CD4-positive, CD25-positive, alpha-beta regulatory T cell (primary cell): Measurements from ENCODE around the gene ZNRF2. TPM values are rescaled to one million over a fixed set of nuclear protein-coding genes. Genes with fewer than 3 reads are reported as not detected.

Source experiments
- ATAC-seq, 2 donors: fragments of 150-1000 bp; cut with Tn5 transposase; one replicate each; pipeline ENCODE4 v1.10.0; 2021; ENCODE audit warnings: low read depth in 2 of 2, moderate number of reproducible peaks in 2 of 2, moderate library complexity in 1 of 2
- DNase-seq, 3 donors: peaks; one replicate each; pipeline versions ENCODE4 v3.0.0 to v3.0.0-alpha.2; 2012 to 2022; ENCODE audit warnings: mixed read lengths in 1 of 3
- H3K27ac ChIP-seq: one replicate; pipeline ENCODE4 v1.7.0; 2013; ENCODE audit warnings: mild to moderate bottlenecking, low read length; ENCODE audit not compliant: insufficient read depth, poor library complexity, severe bottlenecking
- H3K27me3 ChIP-seq: one replicate; pipeline ENCODE4 v1.7.0; 2013; ENCODE audit warnings: low read length; ENCODE audit not compliant: control insufficient read depth, insufficient read depth
- H3K36me3 ChIP-seq: one replicate; pipeline ENCODE4 v1.7.0; 2013; ENCODE audit warnings: mild to moderate bottlenecking, low read length, moderate library complexity; ENCODE audit not compliant: control insufficient read depth, insufficient read depth
- H3K4me1 ChIP-seq: 2 replicates; pipeline ENCODE4 v1.7.0; 2013; ENCODE audit warnings: mild to moderate bottlenecking, low read length; ENCODE audit not compliant: insufficient read depth, control insufficient read depth, poor library complexity, severe bottlenecking
- H3K4me3 ChIP-seq: one replicate; pipeline ENCODE4 v1.7.0; 2013; ENCODE audit warnings: low read depth, mild to moderate bottlenecking, low read length, moderate library complexity
- H3K9me3 ChIP-seq, 2 experiments: 1 replicate in 1 of 2; 2 replicates in 1 of 2; pipeline ENCODE4 v1.7.0; 2013; ENCODE audit warnings: low read length in 2 of 2, mild to moderate bottlenecking in 1 of 2, moderate library complexity in 1 of 2; ENCODE audit not compliant: control insufficient read depth in 2 of 2
- H3K27ac Mint-ChIP-seq, 3 donors: one replicate each; pipeline ENCODE4 v1.8.0; 2020 to 2022; ENCODE audit warnings: mild to moderate bottlenecking in 3 of 3, mixed read lengths in 3 of 3, moderate library complexity in 2 of 3
- H3K27me3 Mint-ChIP-seq: one replicate; pipeline ENCODE4 v1.8.0; 2022; ENCODE audit warnings: mild to moderate bottlenecking, mixed read lengths
- H3K36me3 Mint-ChIP-seq: one replicate; pipeline ENCODE4 v1.8.0; 2020; ENCODE audit warnings: mixed read lengths
- H3K4me1 Mint-ChIP-seq, 4 donors: one replicate each; pipeline ENCODE4 v1.8.0; 2020 to 2022; ENCODE audit warnings: mixed read lengths in 4 of 4, mild to moderate bottlenecking in 1 of 4
- H3K4me3 Mint-ChIP-seq, 4 donors: one replicate each; pipeline ENCODE4 v1.8.0; 2020 to 2022; ENCODE audit warnings: mild to moderate bottlenecking in 4 of 4, mixed read lengths in 4 of 4, moderate library complexity in 3 of 4
- H3K9me3 Mint-ChIP-seq, 7 donors: one replicate each; pipeline ENCODE4 v1.8.0; 2020 to 2022; ENCODE audit warnings: mixed read lengths in 7 of 7, mild to moderate bottlenecking in 3 of 7, moderate library complexity in 2 of 7
- polyA plus RNA-seq, 4 donors: library from polyadenylated mRNA; unstranded; fragments of 300-500 nt; fragmentation: Illumina TruSeq; gene quantifications; one replicate each; pipeline ENCODE4 v1.2.3, GENCODE V29; 2021
- total RNA-seq: library from RNA; stranded (reverse); gene quantifications from one replicate; pipeline ENCODE4 v1.2.3, GENCODE V29; 2022

ZNRF2 gene
- total and polyA plus RNA-seq, 5 donors from 2014 or later = 2.1 to 53.1 (median 6.1) TPM

DNA sequence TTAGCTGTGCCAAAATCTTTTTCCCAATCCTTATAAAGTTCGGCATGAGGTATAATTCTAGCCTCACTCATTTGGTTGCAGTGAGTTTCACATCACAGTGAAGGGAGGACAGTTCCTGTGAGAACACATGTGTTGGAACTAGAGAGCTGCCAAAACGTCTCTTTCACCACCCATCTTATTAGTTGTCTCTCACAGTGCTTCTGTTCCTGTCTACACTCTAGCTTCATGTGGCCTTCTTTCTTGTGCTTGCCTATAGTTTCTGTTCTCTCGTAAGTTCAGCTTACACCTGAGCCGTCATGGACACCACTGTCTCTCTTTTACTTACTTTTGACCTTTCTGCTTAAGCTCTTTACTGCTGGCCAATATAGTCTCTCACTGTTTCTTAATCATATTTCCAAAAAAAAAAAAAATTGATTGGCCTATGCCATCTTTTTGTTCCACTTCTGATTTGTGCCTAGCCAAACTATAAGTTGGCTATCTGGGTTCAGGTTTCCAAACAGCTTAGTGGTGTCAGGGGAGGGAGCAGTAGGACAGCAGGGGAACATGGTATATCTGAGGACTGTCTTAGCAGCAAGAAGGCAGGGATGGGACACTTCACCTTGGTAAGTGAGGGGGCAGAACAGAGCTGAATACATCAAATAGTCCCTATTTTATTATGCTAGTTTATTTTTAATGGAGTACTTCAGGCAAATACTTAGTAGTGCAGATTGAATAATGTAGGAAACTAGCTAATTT lies 38.0 kb downstream of the ZNRF2 start:
- ATAC-seq = peak; percentile 72 to 76
- peak overlapping the region; percentile 86 for H3K4me3 ChIP-seq
- H3K4me1 ChIP-seq = peaks cover 69% of the 10 kb centered on the region
- Mint-ChIP-seq H3K27ac (peak overlapping the region; percentile 93 to 99 (median 97)), H3K36me3 (peaks cover 16% of the 10 kb centered on the region), H3K4me1 (peaks cover 43 to 83% (median 75%) of the 10 kb centered on the region in 4 donors), H3K27me3 (no peaks in the 10 kb centered on the region), H3K4me3 (peak overlapping the region; percentile 81 to 96 (median 88)), H3K9me3 (peaks cover 0 to 3% (median 0%) of the 10 kb centered on the region in 7 donors)
- no peaks in the 10 kb centered on the region for H3K27me3 ChIP-seq
- peak overlapping the region; percentile 87 for H3K27ac ChIP-seq
- H3K36me3 ChIP-seq = peaks cover 6% of the 10 kb centered on the region
- H3K9me3 ChIP-seq = no peaks in the 10 kb centered on the region
- peak in 2 of 3 donors; percentile 53 to 78 for DNase-seq

DNA sequence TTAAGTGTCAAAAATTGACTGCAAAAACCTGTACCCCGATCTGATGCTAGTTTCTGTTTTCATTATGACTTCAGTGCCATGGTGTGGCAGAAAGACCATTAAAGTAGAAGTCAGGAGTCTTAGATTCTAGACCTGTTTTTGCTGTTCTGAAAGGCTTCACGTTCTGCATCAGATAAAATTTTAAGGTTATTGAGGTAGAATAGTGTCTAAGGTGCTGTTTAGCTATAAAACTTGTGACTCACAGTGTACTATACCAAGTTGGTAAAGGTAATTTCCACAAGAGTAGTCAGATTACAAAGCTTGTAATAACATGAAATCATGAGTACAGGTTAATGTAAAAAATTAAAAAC lies 38.6 kb downstream of the ZNRF2 start:
- H3K4me1 ChIP-seq = peaks cover 64% of the 10 kb centered on the region

DNA sequence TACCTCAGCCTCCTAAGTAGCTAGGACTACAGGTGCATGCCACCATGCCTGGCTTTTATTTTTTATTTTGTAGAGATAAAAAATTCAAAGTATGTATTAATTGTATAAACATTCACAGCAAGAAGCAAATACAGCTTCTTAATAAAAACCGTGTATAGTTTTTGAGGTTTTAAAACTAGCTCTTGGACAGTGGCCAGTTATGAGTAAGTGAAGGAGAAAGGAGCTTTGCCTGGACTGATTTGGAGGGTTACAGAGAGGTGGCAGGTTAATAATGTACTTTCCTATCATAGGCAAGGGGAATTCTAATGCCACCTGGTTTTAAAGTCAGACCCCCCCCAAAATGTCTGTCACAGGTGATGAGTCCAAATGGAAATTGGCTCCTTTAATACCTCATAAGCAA lies 43.4 kb downstream of the ZNRF2 start:
- H3K4me1 Mint-ChIP-seq = peaks cover 36 to 83% (median 76%) of the 10 kb centered on the region in 4 donors
- H3K27ac Mint-ChIP-seq = no peak overlapping the region
- H3K27ac ChIP-seq = no peak overlapping the region
- no peak overlapping the region for H3K4me3 Mint-ChIP-seq
- no peaks in the 10 kb centered on the region for H3K27me3 Mint-ChIP-seq
- no peaks in the 10 kb centered on the region for H3K9me3 ChIP-seq
- DNase-seq = no peak
- H3K9me3 Mint-ChIP-seq = peaks cover 0 to 5% (median 1%) of the 10 kb centered on the region in 7 donors
- no peaks in the 10 kb centered on the region for H3K27me3 ChIP-seq
- ATAC-seq = no peak
- H3K4me1 ChIP-seq = peaks cover 42% of the 10 kb centered on the region
- no peak overlapping the region for H3K4me3 ChIP-seq
- H3K36me3 ChIP-seq = peaks cover 6% of the 10 kb centered on the region
- H3K36me3 Mint-ChIP-seq = peaks cover 20% of the 10 kb centered on the region

More for the DNA sequence above, 38.6 kb downstream of the ZNRF2 start:
- Histone ChIP-seq H3K27ac (peak overlapping the region; percentile 87), H3K27me3 (no peaks in the 10 kb centered on the region), H3K9me3 (no peaks in the 10 kb centered on the region), H3K36me3 (peaks cover 6% of the 10 kb centered on the region), H3K4me3 (peak overlapping the region; percentile 86)
- Mint-ChIP-seq H3K27me3 (no peaks in the 10 kb centered on the region), H3K4me1 (peaks cover 38 to 80% (median 71%) of the 10 kb centered on the region in 4 donors), H3K9me3 (peaks cover 0 to 3% (median 0%) of the 10 kb centered on the region in 7 donors), H3K4me3 (peak overlapping the region; percentile 81 to 96 (median 88)), H3K36me3 (peaks cover 16% of the 10 kb centered on the region), H3K27ac (peak overlapping the region; percentile 93 to 99 (median 97))
- peak in 2 of 3 donors; percentile 38 to 78 for DNase-seq
- ATAC-seq = peak; percentile 62 to 66

DNA sequence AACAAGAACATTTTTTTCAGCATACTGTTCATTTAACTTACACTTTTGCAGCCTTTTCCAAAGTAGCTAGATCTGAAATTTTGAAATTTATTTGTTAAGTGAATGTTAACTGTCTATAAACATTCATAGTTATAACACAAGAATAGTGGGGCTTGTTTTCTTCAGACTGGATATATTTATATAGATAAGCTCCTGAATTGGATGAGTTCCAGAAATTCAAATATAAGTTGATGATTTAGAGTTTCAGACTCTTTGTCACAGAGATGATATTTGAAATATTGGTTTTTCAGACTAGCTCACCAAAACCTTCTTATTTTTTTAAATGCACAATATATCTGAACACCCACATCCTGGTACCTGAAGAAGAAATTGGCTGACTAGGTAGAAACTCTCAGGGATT lies 44.0 kb downstream of the ZNRF2 start:
- Mint-ChIP-seq H3K4me3 (peak overlapping the region in 1 of 4 donors; percentile 3), H3K27me3 (no peaks in the 10 kb centered on the region), H3K36me3 (peaks cover 20% of the 10 kb centered on the region), H3K27ac (peak overlapping the region in 1 of 3 donors; percentile 47), H3K4me1 (peaks cover 32 to 81% (median 72%) of the 10 kb centered on the region in 4 donors), H3K9me3 (peaks cover 0 to 5% (median 1%) of the 10 kb centered on the region in 7 donors)
- Histone ChIP-seq H3K4me1 (peaks cover 36% of the 10 kb centered on the region), H3K9me3 (no peaks in the 10 kb centered on the region), H3K36me3 (peaks cover 6% of the 10 kb centered on the region), H3K4me3 (no peak overlapping the region), H3K27me3 (no peaks in the 10 kb centered on the region), H3K27ac (no peak overlapping the region)
- DNase-seq = no peak
- no peak for ATAC-seq

DNA sequence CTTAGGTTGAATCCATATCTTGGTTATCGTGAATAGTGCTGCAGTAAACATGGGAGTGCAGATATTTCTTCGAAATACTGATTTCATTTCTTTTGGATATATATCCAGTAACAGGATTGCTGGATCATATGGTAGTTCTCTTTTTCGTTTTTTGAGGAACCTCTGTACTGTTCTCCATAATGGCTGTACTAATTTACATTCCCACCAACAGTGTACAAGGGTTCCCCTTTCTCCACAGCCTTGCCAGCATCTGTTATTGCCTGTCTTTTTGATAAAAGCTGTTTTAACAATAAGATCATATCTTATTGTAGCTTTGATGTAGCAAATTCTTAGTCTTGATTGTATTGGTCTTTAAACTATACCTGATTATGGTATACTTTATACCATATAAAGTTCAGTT lies 45.3 kb downstream of the ZNRF2 start:
- no peaks in the 10 kb centered on the region for H3K27me3 ChIP-seq
- Mint-ChIP-seq H3K4me1 (peaks cover 40 to 84% (median 76%) of the 10 kb centered on the region in 4 donors), H3K27ac (peak overlapping the region in 2 of 3 donors; percentile 12 to 68), H3K27me3 (no peaks in the 10 kb centered on the region), H3K36me3 (peaks cover 16% of the 10 kb centered on the region), H3K9me3 (peaks cover 0 to 5% (median 1%) of the 10 kb centered on the region in 7 donors), H3K4me3 (peak overlapping the region in 3 of 4 donors; percentile 6 to 73 (median 43))
- peaks cover 6% of the 10 kb centered on the region for H3K36me3 ChIP-seq
- H3K4me3 ChIP-seq = peak overlapping the region; percentile 74
- H3K4me1 ChIP-seq = peaks cover 28% of the 10 kb centered on the region
- peak overlapping the region; percentile 67 for H3K27ac ChIP-seq
- DNase-seq (no peak), ATAC-seq (no peak)
- no peaks in the 10 kb centered on the region for H3K9me3 ChIP-seq

DNA sequence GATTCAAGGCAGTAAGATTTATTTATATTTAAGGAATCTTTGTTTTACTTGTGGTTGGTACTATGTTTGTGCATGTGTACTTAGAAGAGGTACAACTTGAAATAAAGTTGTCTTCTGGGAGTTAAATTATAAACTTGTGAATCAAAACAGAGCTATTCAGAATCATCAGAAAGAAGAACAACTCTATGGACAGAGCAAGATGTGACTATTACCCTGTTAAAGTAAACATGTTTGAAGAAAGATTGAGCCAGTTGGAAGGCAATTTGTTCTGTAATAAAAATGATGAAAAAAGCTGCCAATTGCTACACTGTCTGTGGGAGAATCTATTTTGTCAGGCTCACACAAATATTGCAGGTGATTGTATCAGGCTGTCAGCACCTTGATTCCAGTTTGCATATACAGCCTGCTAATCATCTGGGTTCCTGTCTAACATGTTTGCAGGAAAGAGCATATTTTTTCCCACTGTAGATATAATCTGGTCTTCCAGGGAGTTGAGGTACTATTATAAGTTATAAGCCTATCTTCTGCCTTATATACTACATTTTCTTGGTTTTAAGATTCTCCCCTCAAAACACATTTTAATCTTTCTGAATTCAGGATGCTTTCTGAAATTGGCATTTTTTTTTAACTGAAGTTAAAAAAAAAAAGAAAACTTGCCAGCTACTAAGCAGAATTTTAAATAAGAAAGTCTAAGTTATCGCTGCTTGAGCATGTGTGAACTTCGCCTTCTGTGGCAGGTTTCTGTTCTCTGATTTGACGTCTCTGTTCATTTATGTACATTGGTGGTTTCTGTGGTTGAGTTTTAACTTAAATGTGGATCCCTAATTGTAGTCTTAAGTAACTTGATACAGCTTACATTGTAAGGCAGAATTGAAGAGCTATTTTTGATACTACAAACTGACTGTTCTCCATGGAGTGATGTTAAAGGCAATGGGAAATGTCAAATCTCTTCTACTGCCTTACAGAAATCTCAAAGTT lies 46.0 kb downstream of the ZNRF2 start:
- peaks cover 6% of the 10 kb centered on the region for H3K36me3 ChIP-seq
- peaks cover 25% of the 10 kb centered on the region for H3K4me1 ChIP-seq
- peaks cover 14% of the 10 kb centered on the region for H3K36me3 Mint-ChIP-seq
- H3K4me3 Mint-ChIP-seq = peak overlapping the region; percentile 62 to 77 (median 73)
- ATAC-seq (peak; percentile 76 to 86), DNase-seq (peak in 2 of 3 donors; percentile 69 to 83)
- H3K27me3 ChIP-seq = no peaks in the 10 kb centered on the region
- peak overlapping the region; percentile 74 for H3K4me3 ChIP-seq
- peak overlapping the region; percentile 68 to 85 (median 68) for H3K27ac Mint-ChIP-seq
- H3K9me3 ChIP-seq = no peaks in the 10 kb centered on the region
- no peaks in the 10 kb centered on the region for H3K27me3 Mint-ChIP-seq
- H3K9me3 Mint-ChIP-seq = peaks cover 0 to 5% (median 1%) of the 10 kb centered on the region in 7 donors
- H3K4me1 Mint-ChIP-seq = peaks cover 40 to 81% (median 71%) of the 10 kb centered on the region in 4 donors
- peak overlapping the region; percentile 67 for H3K27ac ChIP-seq

DNA sequence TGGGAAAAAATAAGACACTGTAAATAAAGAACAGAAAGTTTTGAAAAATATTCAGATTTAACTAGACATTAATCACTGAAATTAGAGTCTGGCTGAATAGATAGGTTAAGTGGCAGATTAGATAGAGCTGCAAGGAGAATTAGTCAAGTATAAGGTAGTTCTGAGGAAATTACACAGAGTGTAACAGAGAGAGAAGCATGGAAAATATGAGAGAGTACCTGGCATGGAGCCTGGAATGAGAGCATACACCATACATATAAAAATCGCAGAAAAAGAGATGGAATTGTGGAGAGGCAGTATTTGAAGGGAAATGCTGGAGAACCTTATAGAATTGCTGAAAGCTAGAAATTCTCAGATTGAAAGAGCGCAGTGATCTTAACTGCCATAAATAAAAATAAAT lies 46.9 kb downstream of the ZNRF2 start:
- H3K27ac Mint-ChIP-seq = peak overlapping the region in 1 of 3 donors; percentile 89
- H3K4me3 ChIP-seq = peak overlapping the region; percentile 74
- H3K4me1 Mint-ChIP-seq = peaks cover 47 to 84% (median 71%) of the 10 kb centered on the region in 4 donors
- no peaks in the 10 kb centered on the region for H3K27me3 Mint-ChIP-seq
- ATAC-seq (no peak), DNase-seq (no peak)
- H3K27ac ChIP-seq = peak overlapping the region; percentile 67
- no peaks in the 10 kb centered on the region for H3K36me3 ChIP-seq
- H3K4me1 ChIP-seq = peaks cover 23% of the 10 kb centered on the region
- H3K4me3 Mint-ChIP-seq = peak overlapping the region in 3 of 4 donors; percentile 20 to 73 (median 36)
- peaks cover 11% of the 10 kb centered on the region for H3K36me3 Mint-ChIP-seq
- H3K9me3 ChIP-seq = no peaks in the 10 kb centered on the region
- peaks cover 0 to 5% (median 1%) of the 10 kb centered on the region in 7 donors for H3K9me3 Mint-ChIP-seq
- H3K27me3 ChIP-seq = no peaks in the 10 kb centered on the region
